WTC11 (cell line): Measurements from ENCODE around the gene GNLY. TPM values are rescaled to one million over a fixed set of nuclear protein-coding genes. Genes with fewer than 3 reads are reported as not detected.

Source experiments
- ATAC-seq: fragments of 200-7000 bp; cut with Tn5 transposase; 2 replicates; pipeline ENCODE4 v1.10.0; 2021; ENCODE audit warnings: mild to moderate bottlenecking, moderate library complexity
- CTCF ChIA-PET: fragments of 300-600 bp; sonication (Branson Sonifier 250); formaldehyde crosslinking; loops from one replicate; lab custom pipeline; 2021; ENCODE audit warnings: antibody characterized with exemption; lab: Charles Lee
- POLR2A ChIA-PET: fragments of 350-600 bp; sonication (Branson Sonifier 250); formaldehyde crosslinking; loops from one replicate; lab custom pipeline; 2021; ENCODE audit warnings: antibody characterized with exemption; lab: Charles Lee
- DNase-seq: peaks from one replicate; pipeline ENCODE4 v3.0.0; 2021; ENCODE audit warnings: low spot score
- H3K27ac Mint-ChIP-seq: 2 replicates; pipeline ENCODE4 v1.8.0; 2021; ENCODE audit warnings: mixed read lengths
- H3K27me3 Mint-ChIP-seq: 2 replicates; pipeline ENCODE4 v1.8.0; 2021; ENCODE audit warnings: low read depth, mild to moderate bottlenecking, moderate library complexity, mixed read lengths
- H3K36me3 Mint-ChIP-seq: 2 replicates; pipeline ENCODE4 v1.8.0; 2021; ENCODE audit warnings: mixed read lengths
- H3K4me1 Mint-ChIP-seq: 2 replicates; pipeline ENCODE4 v1.8.0; 2022; ENCODE audit warnings: mixed read lengths
- H3K4me3 Mint-ChIP-seq: 2 replicates; pipeline ENCODE4 v1.8.0; 2021; ENCODE audit warnings: mild to moderate bottlenecking, moderate library complexity, mixed read lengths
- H3K9me3 Mint-ChIP-seq: 2 replicates; pipeline ENCODE4 v1.8.0; 2021; ENCODE audit warnings: mixed read lengths
- AR ChIP-seq: fragments of 250-450 bp; sonication (Bioruptor Pico); IDR thresholded peaks from 2 replicates; pipeline ENCODE4 v1.9.0; 2021; ENCODE audit warnings: mild to moderate bottlenecking
- ATF1 ChIP-seq: sonication (generic); formaldehyde crosslinking; IDR thresholded peaks from 2 replicates; pipeline ENCODE4 v1.8.1; 2023; ENCODE audit warnings: mild to moderate bottlenecking, moderate library complexity, missing genetic modification reagents
- CBFB ChIP-seq: sonication (generic); formaldehyde crosslinking; IDR thresholded peaks from 2 replicates; pipeline ENCODE4 v1.8.1; 2022; ENCODE audit warnings: mild to moderate bottlenecking, low read depth, missing genetic modification reagents
- CTCF ChIP-seq: fragments of 200-600 bp; IDR thresholded peaks from 2 replicates; pipeline ENCODE4 v1.8.0; 2022; ENCODE audit warnings: antibody characterized with exemption
- ELF4 ChIP-seq: sonication (generic); formaldehyde crosslinking; IDR thresholded peaks from 2 replicates; pipeline ENCODE4 v1.8.1; 2022; ENCODE audit warnings: low read depth, mild to moderate bottlenecking, moderate library complexity, missing genetic modification reagents
- EMX1 ChIP-seq: fragments of 250-450 bp; sonication (Bioruptor Pico); IDR thresholded peaks from 2 replicates; pipeline ENCODE4 v1.8.0; 2021; ENCODE audit warnings: mild to moderate bottlenecking
- GABPB1 ChIP-seq: sonication (generic); formaldehyde crosslinking; IDR thresholded peaks from 2 replicates; pipeline ENCODE4 v1.8.1; 2023; ENCODE audit warnings: mild to moderate bottlenecking, missing genetic modification reagents
- IRF2 ChIP-seq: sonication (generic); formaldehyde crosslinking; IDR thresholded peaks from 2 replicates; pipeline ENCODE4 v1.8.0; 2022; ENCODE audit warnings: low read depth, missing genetic modification reagents, borderline replicate concordance
- JAZF1 ChIP-seq: fragments of 250-450 bp; sonication (Bioruptor Pico); IDR thresholded peaks from 2 replicates; pipeline ENCODE4 v1.9.0; 2021; ENCODE audit warnings: moderate library complexity, mild to moderate bottlenecking, inconsistent platforms
- MAX ChIP-seq: sonication (generic); formaldehyde crosslinking; IDR thresholded peaks from 2 replicates; pipeline ENCODE4 v1.8.0; 2022; ENCODE audit warnings: mild to moderate bottlenecking, missing genetic modification reagents
- NR3C1 ChIP-seq: sonication (generic); formaldehyde crosslinking; conservative IDR thresholded peaks from 2 replicates; pipeline ENCODE4 v1.8.1; 2023; ENCODE audit warnings: low read depth, mild to moderate bottlenecking, missing genetic modification reagents
- PRRX2 ChIP-seq: fragments of 250-450 bp; sonication (Bioruptor Pico); IDR thresholded peaks from 2 replicates; pipeline ENCODE4 v1.8.0; 2021; ENCODE audit warnings: mild to moderate bottlenecking
- TP53 ChIP-seq: sonication (generic); formaldehyde crosslinking; IDR thresholded peaks from 2 replicates; pipeline ENCODE4 v1.8.1; 2023; ENCODE audit warnings: mild to moderate bottlenecking, missing genetic modification reagents
- USF2 ChIP-seq: sonication (generic); formaldehyde crosslinking; IDR thresholded peaks from 2 replicates; pipeline ENCODE4 v1.8.1; 2023; ENCODE audit warnings: mild to moderate bottlenecking, missing genetic modification reagents, moderate library complexity
- ZNF138 ChIP-seq: sonication (generic); formaldehyde crosslinking; conservative IDR thresholded peaks from 2 replicates; pipeline ENCODE4 v1.8.1; 2022; ENCODE audit warnings: mild to moderate bottlenecking, moderate library complexity, missing genetic modification reagents
- ZNF281 ChIP-seq: sonication (generic); formaldehyde crosslinking; IDR thresholded peaks from 2 replicates; pipeline ENCODE4 v1.8.0; 2023; ENCODE audit warnings: mild to moderate bottlenecking, missing genetic modification reagents
- ZNF317 ChIP-seq: sonication (generic); formaldehyde crosslinking; IDR thresholded peaks from 2 replicates; pipeline ENCODE4 v1.8.1; 2023; ENCODE audit warnings: low read depth, mild to moderate bottlenecking, moderate library complexity, missing genetic modification reagents, borderline replicate concordance
- ZNF396 ChIP-seq: fragments of 250-450 bp; sonication (Bioruptor Pico); IDR thresholded peaks from 2 replicates; pipeline ENCODE4 v1.8.0; 2021; ENCODE audit warnings: mild to moderate bottlenecking, moderate library complexity, borderline replicate concordance
- ZNF512 ChIP-seq: sonication (generic); formaldehyde crosslinking; IDR thresholded peaks from 2 replicates; pipeline ENCODE4 v1.8.1; 2022; ENCODE audit warnings: missing genetic modification reagents, borderline replicate concordance
- total RNA-seq: library from RNA; stranded (reverse); gene quantifications from 3 replicates; pipeline ENCODE4 v1.2.3, GENCODE V29; 2021
- TF ChIP-seq, protein P1 (sequence below): sonication (generic); formaldehyde crosslinking; IDR thresholded peaks from 2 replicates; pipeline ENCODE4 v1.8.1; 2023; ENCODE audit warnings: mild to moderate bottlenecking, missing genetic modification reagents

The GNLY gene
- total RNA-seq, 1 experiment from 2014 or later = not detected

DNA sequence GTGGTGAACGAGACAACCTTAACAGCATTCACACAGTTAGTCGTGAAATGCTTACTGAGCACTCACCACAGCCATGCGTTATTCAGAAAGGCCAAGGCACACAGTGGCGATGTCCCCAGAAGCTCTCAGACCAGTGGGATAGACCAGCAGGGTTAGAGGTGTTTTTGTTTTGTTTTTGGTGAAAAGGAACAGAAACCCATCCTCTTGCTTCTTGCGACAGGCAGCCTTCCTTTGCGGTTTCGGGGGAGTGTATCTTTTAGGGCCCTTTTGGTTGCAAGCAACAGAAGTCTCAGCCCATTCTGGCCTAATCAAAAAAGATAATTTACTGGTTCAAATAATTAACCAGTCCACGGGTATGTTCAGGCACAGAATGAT lies 4.7 kb downstream of the GNLY start:
- peaks cover 22% of the 10 kb centered on the region for H3K4me1 Mint-ChIP-seq
- H3K36me3 Mint-ChIP-seq = no peaks in the 10 kb centered on the region
- TF ChIP-seq ZNF317 (CRISPR knock-in tag) = no peak
- TF ChIP-seq TP53 (CRISPR knock-in tag) = no peak
- no peak for TF ChIP-seq CBFB
- no peak for TF ChIP-seq AR
- no peak for TF ChIP-seq JAZF1 (CRISPR knock-in tag)
- TF ChIP-seq ATF1 (CRISPR knock-in tag) = no peak
- TF ChIP-seq IRF2 (CRISPR knock-in tag) = no peak
- TF ChIP-seq, protein P1, sequence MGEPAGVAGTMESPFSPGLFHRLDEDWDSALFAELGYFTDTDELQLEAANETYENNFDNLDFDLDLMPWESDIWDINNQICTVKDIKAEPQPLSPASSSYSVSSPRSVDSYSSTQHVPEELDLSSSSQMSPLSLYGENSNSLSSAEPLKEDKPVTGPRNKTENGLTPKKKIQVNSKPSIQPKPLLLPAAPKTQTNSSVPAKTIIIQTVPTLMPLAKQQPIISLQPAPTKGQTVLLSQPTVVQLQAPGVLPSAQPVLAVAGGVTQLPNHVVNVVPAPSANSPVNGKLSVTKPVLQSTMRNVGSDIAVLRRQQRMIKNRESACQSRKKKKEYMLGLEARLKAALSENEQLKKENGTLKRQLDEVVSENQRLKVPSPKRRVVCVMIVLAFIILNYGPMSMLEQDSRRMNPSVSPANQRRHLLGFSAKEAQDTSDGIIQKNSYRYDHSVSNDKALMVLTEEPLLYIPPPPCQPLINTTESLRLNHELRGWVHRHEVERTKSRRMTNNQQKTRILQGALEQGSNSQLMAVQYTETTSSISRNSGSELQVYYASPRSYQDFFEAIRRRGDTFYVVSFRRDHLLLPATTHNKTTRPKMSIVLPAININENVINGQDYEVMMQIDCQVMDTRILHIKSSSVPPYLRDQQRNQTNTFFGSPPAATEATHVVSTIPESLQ (CRISPR knock-in tag) = no peak
- no peak for TF ChIP-seq GABPB1 (CRISPR knock-in tag)
- TF ChIP-seq EMX1 (CRISPR knock-in tag) = no peak
- TF ChIP-seq CTCF = no peak
- TF ChIP-seq NR3C1 (CRISPR knock-in tag) = no peak
- no peak for TF ChIP-seq ZNF396 (CRISPR knock-in tag)
- no peak for TF ChIP-seq ZNF512 (CRISPR knock-in tag)
- no peak for TF ChIP-seq ZNF138 (CRISPR knock-in tag)
- no peak for TF ChIP-seq PRRX2 (CRISPR knock-in tag)
- TF ChIP-seq USF2 (CRISPR knock-in tag) = no peak
- no peak for TF ChIP-seq ELF4 (CRISPR knock-in tag)
- no peak for TF ChIP-seq ZNF281 (CRISPR knock-in tag)
- no peak for TF ChIP-seq MAX
- TF ChIP-seq, all 79 proteins: peak for 0
- peaks cover 4% of the 10 kb centered on the region; the same call in 1 of the 2 replicates for H3K9me3 Mint-ChIP-seq
- DNase-seq = no peak
- ChIA-PET POLR2A (no interaction called here), CTCF (interaction anchor here (0.6 to 3.1 kb wide), 6 partner anchors 8 to 61 kb away, joined by 4 to 17 read pairs (median 6); no protein-coding TSS in a partner anchor)
- no peak for ATAC-seq
- H3K4me3 Mint-ChIP-seq = no peak overlapping the region
- no peaks in the 10 kb centered on the region for H3K27me3 Mint-ChIP-seq
- H3K27ac Mint-ChIP-seq = no peak overlapping the region
